Stimulated activated CD4-positive, alpha-beta T cell treated with anti-CD3 and anti-CD28 coated beads, Interleukin-4, amount 100 ng/mL, for 4 hours (primary cell): ENCODE measurements around the gene PPP6R2.

ENCODE experiments used
- DNase-seq, 2 experiments: peaks; one replicate each; pipeline ENCODE4 v3.0.0-alpha.2; 2020

Gene PPP6R2

DNA sequence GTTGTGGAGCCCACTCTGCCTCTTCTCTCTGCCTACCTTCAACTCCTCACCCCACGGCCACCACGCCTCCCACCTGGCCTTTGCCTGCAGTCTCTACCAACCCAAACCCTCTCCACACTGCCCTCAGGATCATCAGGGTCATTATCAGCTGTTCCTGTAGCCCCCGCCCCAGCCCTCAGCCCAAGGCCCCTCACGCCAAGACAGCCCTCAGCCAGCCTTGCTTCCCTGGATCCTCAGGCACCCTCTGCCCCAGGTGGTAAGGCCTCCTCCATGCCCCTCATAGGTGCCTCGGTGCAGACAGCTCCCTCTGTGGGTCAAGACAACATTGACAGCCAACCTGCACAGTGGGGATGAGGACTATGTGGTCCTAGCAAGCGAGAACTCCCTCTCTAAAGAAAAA is 130.0 kb downstream of the PPP6R2 start:
- DNase-seq: peak in 1 of 2 experiments; percentile 40

DNA sequence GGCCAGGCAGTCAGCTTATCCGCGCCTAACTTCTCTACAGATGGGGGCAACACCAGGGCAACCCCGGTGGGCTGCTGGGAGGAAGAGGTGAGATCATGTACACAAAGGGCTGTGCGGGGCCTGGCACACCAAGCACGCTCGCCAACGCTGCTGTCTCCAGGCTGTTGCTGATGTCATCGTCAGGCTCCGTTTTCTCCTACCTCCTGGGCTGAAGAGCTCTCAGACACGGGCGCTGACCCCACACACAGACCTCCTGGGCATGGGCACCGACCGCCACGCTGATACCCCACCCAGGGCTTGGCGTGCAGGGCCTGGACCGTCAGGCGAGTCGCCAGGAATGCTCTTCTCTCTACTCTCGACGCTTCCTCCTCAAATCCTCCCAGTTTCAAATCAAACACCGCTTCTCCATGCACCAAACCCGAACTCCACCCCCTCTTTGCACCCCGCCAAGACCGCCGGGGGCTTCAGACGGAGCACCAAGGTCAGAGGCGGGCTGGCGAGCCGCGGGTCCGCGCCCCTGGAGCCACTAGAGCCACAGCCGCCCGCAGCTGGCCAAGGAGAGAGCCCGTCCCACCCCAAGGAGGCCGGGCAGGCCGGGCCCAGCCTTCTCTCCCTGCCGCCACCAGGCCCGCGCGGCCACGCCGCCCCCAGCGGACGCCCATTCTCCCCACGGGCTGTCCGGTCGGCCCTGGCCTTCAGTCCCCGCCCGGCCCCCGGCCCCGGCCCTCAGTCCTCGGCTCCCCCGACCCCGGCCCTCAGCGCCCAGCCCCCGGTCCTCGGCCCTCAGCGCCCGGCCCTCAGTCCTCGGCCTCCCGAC is 130.9 kb downstream of the PPP6R2 start:
- peak; percentile 20 to 32 for DNase-seq

DNA sequence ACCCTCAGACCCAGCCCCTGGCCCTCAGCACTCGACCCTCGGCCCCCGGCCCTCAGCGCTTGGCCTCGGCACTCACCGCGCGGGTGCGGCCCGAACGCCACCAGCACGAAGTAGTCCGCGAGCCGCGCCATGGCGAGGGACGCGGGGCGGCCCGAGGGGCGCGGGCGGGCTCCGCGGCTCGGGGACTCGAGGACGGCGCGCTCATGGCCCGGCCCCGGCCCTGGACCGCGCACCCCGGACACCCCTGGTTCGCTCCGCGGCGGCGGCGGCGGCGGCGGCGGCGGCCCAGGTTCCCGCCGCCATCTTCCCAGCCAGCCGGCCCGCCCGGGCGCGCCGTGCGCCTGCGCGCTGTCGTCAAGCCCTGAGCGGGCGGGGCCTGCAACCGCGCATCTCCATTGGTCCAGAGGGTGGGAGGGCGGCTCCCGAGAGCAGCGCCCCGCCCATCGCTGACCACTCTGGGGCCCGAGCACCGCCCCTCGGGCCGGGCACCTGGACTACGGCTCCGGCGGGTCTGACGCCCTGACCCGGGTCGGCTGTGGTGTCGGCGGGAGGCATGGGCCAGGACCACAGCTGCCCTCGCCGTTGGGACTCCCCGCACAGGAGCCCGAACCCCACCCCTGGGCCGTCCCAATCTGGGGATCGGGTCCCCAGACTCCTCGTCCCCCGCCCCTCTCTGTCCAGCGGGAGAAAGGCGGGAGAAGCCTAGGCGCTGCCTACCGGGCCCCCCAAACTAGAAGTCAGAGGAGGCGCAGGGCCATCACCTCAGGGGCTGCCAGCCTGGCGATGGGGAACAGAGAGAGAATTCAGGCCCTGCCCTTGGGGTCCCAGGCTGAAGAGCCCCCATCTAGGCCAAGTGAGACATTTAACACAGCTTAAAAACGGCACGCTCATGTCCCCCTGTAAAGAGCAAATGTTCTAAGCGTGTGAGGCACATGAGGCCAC is 131.9 kb downstream of the PPP6R2 start, which contains the start of gene SBF1:
TSS of gene SBF1 (minus strand) at position 326 of the 942 bp plus-strand sequence. CDS start at position 131, 195 bp downstream.
- peak; percentile 85 to 89 for DNase-seq

DNA sequence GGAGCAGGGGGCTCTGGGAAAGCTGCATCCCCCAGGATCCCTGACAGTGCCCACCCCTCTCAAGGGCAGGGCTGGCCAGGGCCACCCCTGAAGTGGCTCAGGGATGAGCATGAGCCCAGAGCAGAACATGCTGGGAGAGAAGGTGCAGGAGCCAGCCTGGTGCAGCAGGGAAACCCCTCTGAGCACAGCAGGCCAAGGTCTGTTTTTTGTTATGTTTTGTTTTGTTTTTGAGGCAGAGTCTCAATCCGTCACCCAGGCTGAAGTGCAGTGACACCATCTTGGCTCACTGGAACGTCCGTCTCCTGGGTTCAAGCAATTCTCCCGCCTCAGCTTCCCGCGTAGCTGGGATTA is 132.5 kb downstream of the PPP6R2 start:
- no peak for DNase-seq

DNA sequence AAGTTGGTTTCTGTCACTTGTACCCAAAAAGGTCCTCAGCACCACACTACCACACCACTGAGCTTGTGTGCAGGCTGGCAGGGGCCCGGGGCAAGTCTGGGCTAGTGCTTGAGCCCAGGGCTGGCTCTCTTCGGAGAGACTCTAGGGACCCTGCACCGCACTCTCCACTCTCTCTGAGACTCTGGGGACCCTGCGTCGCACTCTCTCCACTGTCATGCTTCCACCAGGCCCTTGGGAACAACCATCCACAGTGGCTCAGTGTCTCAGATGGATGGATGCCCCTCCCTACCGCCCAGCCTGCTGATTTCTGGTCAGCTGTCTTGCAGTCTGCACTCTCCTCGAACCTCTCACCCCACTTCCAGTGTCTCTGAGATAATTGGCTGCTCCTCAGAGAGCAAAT is 133.7 kb downstream of the PPP6R2 start:
- no peak for DNase-seq

DNA sequence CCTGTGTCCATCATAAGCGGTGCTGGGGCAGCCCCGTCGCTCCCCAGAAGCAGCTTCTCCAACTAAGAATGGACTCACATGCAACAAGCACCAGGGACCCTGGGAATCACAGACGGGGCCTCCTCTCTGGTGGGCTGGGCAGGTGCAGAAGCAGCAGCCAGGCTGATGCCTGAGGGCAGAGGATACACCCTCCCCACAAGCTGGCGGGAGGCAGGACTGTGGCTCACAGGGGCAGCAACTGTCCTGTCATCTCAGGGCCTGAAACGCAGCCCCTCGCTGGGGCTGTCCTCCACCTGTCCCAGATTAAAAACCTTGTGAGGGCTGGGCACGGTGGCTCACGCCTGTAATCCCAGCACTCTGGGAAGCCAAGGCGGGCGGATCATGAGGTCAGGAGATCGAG is 134.8 kb downstream of the PPP6R2 start:
- DNase-seq: no peak

DNA sequence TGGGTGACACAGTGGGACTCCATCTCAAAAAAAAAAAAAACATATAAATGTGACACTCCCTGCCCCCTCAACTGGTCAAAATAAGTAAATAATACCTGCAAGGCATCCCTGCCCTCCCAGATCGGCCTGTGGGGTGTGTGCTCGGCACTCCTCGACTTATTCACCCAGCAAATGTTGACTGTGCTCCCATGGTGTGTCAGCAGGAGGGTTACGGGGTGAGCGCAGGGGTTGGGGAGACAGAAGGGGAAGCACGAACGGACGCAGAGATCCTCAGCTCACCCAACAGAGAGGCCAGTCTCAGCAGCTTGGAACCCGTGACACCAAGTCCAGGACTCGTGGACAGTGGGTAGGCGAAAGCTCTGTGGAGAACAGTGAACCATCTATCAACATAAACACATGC is 136.6 kb downstream of the PPP6R2 start:
- no peak for DNase-seq

DNA sequence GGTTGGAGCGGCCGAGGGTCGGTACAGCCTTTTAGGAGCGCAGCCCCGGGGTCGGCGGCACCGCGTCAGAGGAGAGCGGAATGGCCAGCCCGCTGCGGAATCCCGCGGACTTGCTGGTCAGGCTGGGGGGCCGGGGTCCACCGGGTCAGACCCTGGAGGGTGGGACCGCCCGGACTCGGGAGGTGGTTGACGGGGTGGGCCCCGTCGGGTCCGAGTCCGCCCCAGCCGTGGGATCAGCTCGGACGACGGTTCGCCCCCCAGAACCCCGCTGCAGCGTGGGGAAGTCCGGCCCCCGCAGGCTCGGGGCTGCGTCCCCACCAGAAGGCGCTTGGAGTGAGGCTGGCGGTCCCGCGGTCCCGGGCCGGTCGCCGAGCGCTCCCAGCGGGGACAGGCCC is 137.9 kb downstream of the PPP6R2 start:
- DNase-seq: no peak

DNA sequence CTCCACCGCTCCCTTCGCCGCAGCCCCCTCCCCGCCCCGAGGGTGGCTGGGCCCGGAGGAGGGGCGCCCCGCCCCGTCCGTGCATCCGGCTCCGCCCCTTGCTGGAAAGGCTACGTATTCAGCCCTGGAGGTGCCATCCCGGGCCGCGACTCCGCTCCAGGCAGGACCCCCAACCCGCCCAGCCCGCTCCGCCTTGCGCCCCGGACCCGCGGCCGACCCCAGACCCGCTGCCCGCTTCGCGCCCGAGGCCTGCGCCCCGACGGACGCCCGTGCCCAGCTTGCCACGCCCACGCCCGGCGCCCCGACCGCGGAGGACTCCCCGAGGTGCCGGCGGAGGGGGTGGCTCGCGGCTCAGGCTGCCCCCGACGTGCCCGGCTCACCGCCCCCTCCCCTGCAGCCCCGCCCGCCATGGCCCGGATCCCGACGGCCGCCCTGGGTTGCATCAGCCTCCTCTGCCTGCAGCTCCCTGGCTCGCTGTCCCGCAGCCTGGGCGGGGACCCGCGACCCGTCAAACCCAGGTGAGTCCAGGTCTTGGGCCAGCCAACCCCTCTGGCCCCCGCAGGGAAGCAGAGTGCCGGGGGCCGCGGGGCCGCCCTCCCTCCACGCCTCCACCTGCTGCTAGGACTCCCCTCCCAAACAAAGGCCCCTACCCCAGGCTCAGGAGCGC is 138.4 kb downstream of the PPP6R2 start, which contains the start of gene ADM2:
TSS of gene ADM2 (plus strand) at position 104 of the 667 bp plus-strand sequence. CDS start at position 409, 305 bp downstream.
- DNase-seq: peak; percentile 60 to 72

DNA sequence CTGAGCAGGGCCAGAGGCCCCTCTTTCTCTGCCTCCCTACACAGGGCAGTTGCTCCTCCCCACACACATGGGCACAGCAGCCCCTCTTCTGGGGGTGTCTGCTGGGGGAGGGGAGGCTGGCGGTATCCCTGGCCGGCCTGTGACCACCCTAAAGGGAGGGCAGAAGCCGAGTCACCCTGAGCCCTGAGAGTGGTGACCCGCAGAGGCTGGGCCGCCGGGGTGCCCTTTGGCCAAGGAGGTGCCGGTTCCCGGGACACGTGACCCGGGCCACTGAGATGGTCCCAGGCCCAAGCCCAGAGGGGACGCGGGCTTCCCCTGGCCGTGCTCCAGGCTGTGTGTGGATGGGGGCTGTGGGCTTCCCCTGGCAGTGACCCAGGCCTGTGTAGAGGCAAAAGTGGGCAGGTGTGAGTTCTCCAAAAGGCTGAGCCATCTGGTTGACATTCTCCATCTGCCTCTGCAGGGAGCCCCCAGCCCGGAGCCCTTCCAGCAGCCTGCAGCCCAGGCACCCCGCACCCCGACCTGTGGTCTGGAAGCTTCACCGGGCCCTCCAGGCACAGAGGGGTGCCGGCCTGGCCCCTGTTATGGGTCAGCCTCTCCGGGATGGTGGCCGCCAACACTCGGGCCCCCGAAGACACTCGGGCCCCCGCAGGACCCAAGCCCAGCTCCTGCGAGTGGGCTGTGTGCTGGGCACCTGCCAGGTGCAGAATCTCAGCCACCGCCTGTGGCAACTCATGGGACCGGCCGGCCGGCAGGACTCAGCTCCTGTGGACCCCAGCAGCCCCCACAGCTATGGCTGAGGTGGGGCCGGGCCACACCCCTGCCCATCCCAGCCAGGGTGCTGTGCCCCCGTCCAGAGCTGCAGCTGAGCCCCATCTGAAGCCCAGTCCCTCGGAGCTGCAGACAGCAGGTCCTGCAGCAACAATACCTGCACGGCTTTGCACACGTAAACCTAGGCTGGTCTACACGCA is 139.3 kb downstream of the PPP6R2 start:
- DNase-seq: no peak

DNA sequence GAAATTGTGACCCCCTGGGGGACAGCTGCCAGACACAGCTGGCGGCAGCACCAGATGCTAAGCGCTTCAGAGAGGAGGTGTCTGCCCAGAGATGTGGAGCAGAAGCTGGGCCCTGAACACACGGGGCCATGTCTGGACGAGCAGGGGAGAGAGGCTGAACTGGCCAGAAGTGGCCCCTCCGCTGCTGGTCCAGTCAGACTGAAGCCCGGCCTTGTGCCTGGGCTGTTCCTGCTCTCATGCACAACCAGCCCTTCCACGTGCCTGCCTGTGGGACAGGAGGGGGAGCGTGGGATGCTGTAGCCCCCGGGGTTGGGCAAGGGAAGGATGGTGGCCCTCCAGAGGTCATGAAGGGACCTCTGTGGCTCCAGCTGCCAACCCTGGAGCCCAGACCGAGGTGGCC is 140.0 kb downstream of the PPP6R2 start:
- DNase-seq: no peak

DNA sequence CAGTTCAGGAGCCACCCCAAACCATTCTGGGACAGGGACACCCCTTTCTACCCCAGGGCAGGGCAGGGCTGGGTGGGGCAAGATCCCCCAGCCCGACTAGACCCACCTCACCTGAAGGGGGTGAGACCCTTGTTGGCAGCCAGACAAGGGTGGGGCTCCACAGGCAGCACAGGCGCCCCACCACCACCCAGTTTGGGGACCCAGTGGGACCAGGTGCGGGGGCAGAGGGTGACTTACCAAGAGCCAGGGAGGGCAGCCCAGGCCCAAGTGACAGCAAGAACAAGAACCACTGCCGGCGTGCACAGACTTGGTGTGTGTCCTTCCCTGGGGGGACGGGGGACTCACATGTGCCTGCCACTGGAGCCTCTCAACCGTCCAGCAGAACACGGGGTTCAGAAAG is 140.4 kb downstream of the PPP6R2 start:
- no peak for DNase-seq

DNA sequence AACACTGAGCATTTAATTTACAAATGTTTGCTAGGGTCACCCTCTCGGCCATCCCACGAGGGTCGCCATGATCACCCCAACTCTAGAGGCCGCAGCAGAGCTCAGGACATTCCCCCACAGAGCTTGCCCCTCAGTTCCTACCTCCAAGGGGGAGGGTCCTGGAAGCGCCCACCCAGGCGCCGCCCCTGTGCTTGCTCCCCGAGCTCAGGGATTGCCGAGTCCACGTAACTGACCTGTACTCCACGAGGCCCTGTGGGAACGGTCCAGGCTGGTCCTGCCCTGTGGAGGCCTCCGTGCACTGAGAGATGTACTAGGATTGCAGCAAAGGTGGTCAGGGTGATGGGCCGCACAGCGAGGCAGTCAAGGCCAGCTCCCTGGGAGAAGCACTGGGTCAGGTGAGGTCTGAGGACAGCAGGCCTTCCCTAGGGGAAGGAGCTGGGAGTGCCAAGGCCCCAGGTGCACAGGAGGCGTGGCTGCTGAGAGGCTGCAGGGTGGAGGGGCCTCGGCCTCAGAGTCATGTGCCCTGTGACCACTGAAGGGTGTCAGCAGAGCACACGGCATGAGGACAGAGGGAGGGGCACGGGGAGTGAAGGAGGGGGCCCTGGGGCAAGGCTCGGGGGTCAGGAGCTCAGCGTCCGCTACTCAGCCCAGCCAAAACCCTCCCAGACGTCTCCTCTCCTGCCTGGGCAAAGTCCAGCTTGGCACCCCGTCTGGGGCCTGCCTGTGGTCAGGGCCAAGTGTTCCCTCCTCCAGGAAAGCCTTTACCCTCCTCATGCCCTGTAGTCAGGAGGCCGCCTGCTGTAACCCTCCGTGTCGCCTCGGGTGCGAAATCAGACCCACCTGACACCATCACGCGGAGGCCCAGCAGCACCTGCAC is 141.1 kb downstream of the PPP6R2 start:
- DNase-seq: no peak

DNA sequence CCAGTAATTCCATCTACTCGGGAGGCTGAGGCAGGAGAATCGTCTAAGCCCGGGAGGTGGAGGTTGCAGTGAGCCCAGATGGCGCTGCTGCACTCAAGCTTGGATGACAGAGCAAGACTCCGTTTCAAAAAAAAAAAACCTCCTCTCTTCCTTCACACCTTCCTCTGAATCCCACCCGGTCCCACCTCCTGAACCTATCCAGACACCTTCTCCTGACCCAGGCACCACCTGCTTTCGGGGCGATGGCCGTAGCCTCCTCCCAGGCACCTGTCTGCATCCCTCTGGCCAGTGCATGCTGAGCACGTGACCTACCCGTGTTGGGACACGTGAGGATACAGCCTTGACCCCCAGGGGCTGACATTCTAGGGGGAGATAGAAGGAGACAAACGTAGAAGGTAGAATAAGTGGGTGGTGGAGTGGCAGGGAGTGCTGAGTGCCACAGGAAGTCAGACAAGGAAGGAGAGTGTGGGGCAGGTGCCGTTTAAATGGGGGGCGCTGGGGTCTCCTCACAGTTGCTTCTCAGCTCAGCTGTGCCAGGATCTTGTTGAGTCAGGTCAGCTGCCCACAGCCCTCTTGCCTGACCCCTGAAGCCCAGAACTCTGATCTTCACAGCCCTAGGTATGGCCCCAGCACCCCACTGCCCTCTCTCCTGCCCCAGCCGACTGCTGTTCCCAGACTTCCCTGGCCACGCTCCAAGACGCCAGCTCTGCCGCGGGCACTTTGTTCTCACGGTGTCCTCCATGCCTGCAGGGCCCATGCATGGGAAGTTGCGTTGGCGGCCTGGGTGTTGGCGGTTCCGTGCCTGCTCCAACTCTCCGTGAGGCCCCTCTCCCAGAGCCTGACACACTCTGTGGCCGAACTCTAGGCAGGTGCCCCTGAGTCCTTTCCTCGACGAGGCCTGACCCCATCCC is 142.3 kb downstream of the PPP6R2 start:
- DNase-seq: no peak

DNA sequence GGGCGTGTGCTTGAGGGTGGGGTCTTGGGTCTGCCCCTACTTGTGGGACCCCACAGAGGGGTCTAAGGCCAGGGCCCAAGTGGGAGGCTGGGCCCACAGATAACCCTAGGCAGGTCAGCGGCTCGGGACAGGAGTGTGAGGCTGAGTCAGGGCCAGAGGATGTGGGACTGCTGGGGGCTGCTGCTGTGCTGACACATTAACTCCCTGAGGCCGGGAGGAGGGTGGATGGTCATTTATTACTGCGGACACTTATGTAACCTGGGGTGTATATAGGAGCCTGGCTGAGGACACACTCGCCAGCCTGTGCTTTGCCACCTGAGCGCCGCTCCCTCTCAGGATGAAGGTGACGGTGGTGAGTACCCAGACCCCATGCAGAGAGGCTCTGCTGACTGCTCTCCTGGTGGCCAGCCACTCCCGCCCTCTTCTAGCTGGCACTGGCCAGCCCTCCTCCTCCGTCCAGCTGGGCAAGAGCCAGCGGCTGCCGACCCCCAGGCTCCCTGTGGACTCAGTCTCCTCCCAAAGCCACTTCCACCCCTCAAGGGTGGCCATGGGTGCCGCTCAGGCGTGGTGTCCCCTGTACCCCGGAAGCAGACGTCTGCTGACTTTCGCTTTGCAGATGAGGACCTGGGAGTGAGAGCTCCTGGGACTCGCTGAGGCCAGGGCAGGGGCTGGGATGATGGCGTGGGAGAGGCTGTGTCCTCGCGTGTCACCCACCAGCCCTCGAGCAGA is 143.6 kb downstream of the PPP6R2 start, which contains the start of gene MIOX:
TSS of gene MIOX (plus strand) at position 299 of the 729 bp plus-strand sequence. CDS start at position 338, 39 bp downstream.
- no peak for DNase-seq

DNA sequence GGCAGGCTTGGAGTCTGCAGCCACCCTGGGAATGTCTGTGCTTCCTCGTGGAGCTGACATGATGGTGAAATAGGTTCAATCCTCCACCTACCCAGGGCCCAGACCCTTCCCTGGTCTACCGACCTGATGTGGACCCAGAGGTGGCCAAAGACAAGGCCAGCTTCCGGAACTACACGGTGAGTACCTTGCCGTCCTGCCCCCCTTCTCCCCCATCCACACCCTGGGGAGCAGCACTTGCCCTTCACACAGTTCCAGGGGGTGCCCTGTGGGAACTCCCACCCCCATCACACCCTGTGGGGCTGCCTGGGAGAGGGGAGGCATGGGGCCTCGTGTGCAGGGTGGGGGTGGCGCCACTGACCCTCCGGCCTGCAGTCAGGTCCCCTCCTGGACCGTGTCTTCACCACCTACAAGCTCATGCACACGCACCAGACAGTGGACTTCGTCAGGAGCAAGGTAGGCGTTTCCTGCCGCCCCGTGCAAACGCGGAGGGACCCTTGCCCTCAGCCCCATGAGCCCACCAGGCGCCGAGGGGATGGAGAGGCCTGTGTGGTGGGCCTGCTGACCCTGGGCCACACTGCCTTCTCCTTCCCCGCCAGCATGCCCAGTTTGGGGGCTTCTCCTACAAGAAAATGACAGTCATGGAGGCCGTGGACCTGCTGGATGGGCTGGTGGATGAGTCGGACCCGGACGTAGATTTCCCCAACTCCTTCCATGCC is 144.3 kb downstream of the PPP6R2 start:
- no peak for DNase-seq

DNA sequence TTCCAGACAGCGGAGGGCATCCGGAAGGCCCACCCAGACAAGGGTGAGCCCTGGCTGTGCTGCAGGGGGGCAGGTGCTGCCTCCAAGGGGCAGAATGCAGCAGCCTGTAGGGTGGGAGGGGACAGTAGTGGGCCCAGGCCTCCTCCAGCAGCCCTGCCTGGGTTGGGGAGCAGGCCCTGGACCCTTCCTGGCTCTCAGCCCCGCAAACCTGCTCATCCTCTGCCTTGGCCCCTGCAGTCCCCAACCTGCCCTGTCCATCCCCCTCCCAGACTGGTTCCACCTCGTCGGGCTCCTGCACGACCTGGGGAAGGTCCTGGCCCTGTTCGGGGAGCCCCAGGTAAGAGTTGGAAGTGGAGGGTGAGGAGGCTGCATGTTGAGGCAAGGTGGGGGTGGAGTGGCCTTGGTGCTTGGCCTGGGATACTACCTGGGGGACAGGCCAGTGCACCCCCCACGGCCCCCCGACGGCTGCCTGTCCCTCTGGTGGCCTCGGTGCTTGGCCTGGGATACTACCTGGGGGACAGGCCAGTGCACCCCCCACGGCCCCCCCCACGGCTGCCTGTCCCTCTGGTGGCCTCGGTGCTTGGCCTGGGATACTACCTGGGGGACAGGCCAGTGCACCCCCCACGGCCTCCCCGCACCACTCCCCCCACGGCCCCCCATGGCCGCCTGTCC is 145.0 kb downstream of the PPP6R2 start:
- no peak for DNase-seq

DNA sequence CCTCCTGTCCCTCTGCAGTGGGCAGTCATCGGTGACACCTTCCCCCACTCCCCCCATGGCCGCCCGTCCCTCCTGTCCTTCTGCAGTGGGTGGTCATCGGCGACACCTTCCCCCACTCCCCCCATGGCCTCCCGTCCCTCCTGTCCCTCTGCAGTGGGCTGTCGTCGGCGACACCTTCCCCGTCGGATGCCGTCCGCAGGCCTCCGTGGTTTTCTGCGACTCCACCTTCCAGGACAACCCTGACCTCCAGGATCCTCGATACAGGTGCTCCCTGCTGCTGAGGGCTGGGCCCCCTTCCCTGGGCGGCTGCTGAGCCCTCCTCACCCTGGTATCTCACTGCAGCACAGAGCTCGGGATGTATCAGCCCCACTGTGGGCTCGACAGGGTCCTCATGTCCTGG is 145.8 kb downstream of the PPP6R2 start:
- no peak for DNase-seq
